K562 (cell line): ENCODE data around the gene SELENOK. TPM values are rescaled to one million over a fixed set of nuclear protein-coding genes. Genes with fewer than 3 reads are reported as not detected.

ENCODE experiments used
- MGA ChIP-seq: fragments of 450-650 bp; IDR thresholded peaks from 2 replicates; pipeline ENCODE4 v1.6.1; 2016; ENCODE audit warnings: mild to moderate bottlenecking, moderate library complexity
- PCBP2 ChIP-seq: fragments of 200-400 bp; formaldehyde crosslinking; IDR thresholded peaks from 2 replicates; pipeline ENCODE4 v1.6.1; 2018; ENCODE audit warnings: low read length, low read depth, mild to moderate bottlenecking, moderate library complexity; ENCODE audit not compliant: poor library complexity, severe bottlenecking
- RBM22 ChIP-seq: fragments of 200-400 bp; formaldehyde crosslinking; IDR thresholded peaks from 2 replicates; pipeline ENCODE4 v1.6.1; 2018; ENCODE audit warnings: low read length, low read depth; ENCODE audit not compliant: poor library complexity, severe bottlenecking
- SMARCE1 ChIP-seq: fragments of 450-650 bp; IDR thresholded peaks from 2 replicates; pipeline ENCODE4 v1.7.1; 2016; ENCODE audit warnings: mild to moderate bottlenecking
- SRSF1 ChIP-seq: fragments of 200-400 bp; formaldehyde crosslinking; IDR thresholded peaks from 2 replicates; pipeline ENCODE4 v1.6.1; 2017; ENCODE audit warnings: mild to moderate bottlenecking, low read depth, low read length, moderate library complexity
- TFE3 ChIP-seq: fragments of 450-650 bp; formaldehyde crosslinking; IDR thresholded peaks from 2 replicates; pipeline ENCODE4 v1.4.0; 2020; ENCODE audit warnings: mild to moderate bottlenecking, mixed read lengths
- ZNF589 ChIP-seq: fragments of 200-800 bp; sonication (Bioruptor generic); IDR thresholded peaks from 2 replicates; pipeline ENCODE4 v1.6.1; 2016; ENCODE audit warnings: low read depth, missing genetic modification characterization, missing compliant biosample characterization
- polyA plus RNA-seq, 8 experiments: library from polyadenylated mRNA; depleted of rRNA in 4 of 8; stranded (reverse) in 5 of 8; unstranded in 3 of 8; fragments of >200 nt; fragmentation: Nextera tagmentation in 2 of 8; fragmentation: Illumina TruSeq in 1 of 8; extraction: Ambion mirVana in 2 of 8; extraction: Trizol in 1 of 8; gene quantifications; 2 replicates each; pipeline versions ENCODE4 v1.2.1 to v1.2.3, GENCODE V29; 2011 to 2014; ENCODE audit warnings: inconsistent platforms in 1 of 8, missing spikeins in 1 of 8
- total RNA-seq, 7 experiments: library from RNA; depleted of rRNA in 6 of 7; stranded (reverse); fragments of >200 nt in 6 of 7; fragmentation: Illumina TruSeq in 2 of 7; extraction: Trizol in 2 of 7; gene quantifications; 2 replicates each; pipeline versions ENCODE4 v1.2.1 to v1.2.3, GENCODE V29; 2011 to 2021; ENCODE audit warnings: low replicate concordance in 1 of 7
- TF ChIP-seq, protein P1 (sequence below): fragments of 450-650 bp; IDR thresholded peaks from 2 replicates; pipeline ENCODE4 v1.6.1; 2017; ENCODE audit warnings: antibody characterized with exemption
- TF ChIP-seq, protein P2 (sequence below): fragments of 450-650 bp; formaldehyde crosslinking; IDR thresholded peaks from 2 replicates; pipeline ENCODE4 v1.4.0; 2022; ENCODE audit warnings: missing genetic modification characterization

The SELENOK gene
- total and polyA plus RNA-seq, 9 of the 15 experiments (the other 6 are each of a cell fraction or from before 2014, with no cell fraction given): 18.3 to 164 (median 34.8) TPM

GRCh38 chr3:53939086-53939582, 47.5 kb upstream of the SELENOK start (continued):
- no peak for TF ChIP-seq MGA
- TF ChIP-seq, protein P1, sequence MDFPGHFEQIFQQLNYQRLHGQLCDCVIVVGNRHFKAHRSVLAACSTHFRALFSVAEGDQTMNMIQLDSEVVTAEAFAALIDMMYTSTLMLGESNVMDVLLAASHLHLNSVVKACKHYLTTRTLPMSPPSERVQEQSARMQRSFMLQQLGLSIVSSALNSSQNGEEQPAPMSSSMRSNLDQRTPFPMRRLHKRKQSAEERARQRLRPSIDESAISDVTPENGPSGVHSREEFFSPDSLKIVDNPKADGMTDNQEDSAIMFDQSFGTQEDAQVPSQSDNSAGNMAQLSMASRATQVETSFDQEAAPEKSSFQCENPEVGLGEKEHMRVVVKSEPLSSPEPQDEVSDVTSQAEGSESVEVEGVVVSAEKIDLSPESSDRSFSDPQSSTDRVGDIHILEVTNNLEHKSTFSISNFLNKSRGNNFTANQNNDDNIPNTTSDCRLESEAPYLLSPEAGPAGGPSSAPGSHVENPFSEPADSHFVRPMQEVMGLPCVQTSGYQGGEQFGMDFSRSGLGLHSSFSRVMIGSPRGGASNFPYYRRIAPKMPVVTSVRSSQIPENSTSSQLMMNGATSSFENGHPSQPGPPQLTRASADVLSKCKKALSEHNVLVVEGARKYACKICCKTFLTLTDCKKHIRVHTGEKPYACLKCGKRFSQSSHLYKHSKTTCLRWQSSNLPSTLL: no peak
- TF ChIP-seq, protein P2, sequence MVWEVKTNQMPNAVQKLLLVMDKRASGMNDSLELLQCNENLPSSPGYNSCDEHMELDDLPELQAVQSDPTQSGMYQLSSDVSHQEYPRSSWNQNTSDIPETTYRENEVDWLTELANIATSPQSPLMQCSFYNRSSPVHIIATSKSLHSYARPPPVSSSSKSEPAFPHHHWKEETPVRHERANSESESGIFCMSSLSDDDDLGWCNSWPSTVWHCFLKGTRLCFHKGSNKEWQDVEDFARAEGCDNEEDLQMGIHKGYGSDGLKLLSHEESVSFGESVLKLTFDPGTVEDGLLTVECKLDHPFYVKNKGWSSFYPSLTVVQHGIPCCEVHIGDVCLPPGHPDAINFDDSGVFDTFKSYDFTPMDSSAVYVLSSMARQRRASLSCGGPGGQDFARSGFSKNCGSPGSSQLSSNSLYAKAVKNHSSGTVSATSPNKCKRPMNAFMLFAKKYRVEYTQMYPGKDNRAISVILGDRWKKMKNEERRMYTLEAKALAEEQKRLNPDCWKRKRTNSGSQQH: no peak
- TF ChIP-seq PCBP2: no peak
- no peak for TF ChIP-seq TFE3 (CRISPR knock-in tag)
- no peak for TF ChIP-seq ZNF589
- no peak for TF ChIP-seq SRSF1
- TF ChIP-seq RBM22: no peak
- TF ChIP-seq SMARCE1: no peak
